Measurements from ENCODE around the gene PRCP. TPM values are rescaled to one million over a fixed set of nuclear protein-coding genes. Genes with fewer than 3 reads are reported as not detected.

Gene PRCP
- total RNA-seq, 1 experiment from 2014 or later, result 22.7 TPM

- DNase-seq, result no peak
- CTCF ChIA-PET, result no interaction called here
- no peaks in the 10 kb centered on the region for H3K27me3 Mint-ChIP-seq (ENCODE audit: unreplicated experiment)
- TF ChIP-seq, protein P1, sequence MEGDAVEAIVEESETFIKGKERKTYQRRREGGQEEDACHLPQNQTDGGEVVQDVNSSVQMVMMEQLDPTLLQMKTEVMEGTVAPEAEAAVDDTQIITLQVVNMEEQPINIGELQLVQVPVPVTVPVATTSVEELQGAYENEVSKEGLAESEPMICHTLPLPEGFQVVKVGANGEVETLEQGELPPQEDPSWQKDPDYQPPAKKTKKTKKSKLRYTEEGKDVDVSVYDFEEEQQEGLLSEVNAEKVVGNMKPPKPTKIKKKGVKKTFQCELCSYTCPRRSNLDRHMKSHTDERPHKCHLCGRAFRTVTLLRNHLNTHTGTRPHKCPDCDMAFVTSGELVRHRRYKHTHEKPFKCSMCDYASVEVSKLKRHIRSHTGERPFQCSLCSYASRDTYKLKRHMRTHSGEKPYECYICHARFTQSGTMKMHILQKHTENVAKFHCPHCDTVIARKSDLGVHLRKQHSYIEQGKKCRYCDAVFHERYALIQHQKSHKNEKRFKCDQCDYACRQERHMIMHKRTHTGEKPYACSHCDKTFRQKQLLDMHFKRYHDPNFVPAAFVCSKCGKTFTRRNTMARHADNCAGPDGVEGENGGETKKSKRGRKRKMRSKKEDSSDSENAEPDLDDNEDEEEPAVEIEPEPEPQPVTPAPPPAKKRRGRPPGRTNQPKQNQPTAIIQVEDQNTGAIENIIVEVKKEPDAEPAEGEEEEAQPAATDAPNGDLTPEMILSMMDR (IDR thresholded peaks at IDR 0.05; ENCODE audit: unreplicated experiment), result no peak
- H3K27ac Mint-ChIP-seq (ENCODE audit: unreplicated experiment), result no peak overlapping the region
- intact Hi-C loops (cut with micrococcal nuclease; ENCODE audit: unreplicated experiment), result no loop called here
- no peaks in the 10 kb centered on the region for H3K4me1 Mint-ChIP-seq (ENCODE audit: low read depth, unreplicated experiment)
- no peaks in the 10 kb centered on the region for H3K36me3 Mint-ChIP-seq (ENCODE audit: insufficient read depth, unreplicated experiment)
- no peaks in the 10 kb centered on the region for H3K9me3 Mint-ChIP-seq (ENCODE audit: low read depth, unreplicated experiment)
- no TSS peak for BruUV-seq (replicated peaks)
- no peak overlapping the region for H3K4me3 Mint-ChIP-seq (ENCODE audit: low read depth, unreplicated experiment)
These were observed 36.0 kb upstream of the PRCP start for GRCh38 chr11:82936261-82936660.

DNA sequence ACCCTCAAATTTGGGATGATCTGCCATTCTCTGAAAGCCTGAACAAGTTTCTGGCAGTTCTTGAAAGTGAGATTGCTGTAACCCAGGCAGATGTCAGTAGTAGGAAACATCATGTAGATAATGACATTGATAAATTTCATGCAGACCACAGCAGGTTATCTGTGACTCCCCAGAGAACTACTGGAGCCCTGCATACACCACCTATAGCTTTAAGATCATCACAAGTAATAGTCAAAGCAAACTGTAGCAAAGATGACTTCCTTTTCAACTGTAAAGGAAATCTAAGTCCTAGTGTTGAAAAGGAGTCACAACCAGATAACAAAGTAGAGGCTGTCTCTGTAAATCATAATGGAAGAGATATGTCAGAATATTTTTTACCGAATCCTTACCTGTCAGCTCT, 32.3 kb upstream of the PRCP start:
- no peak for DNase-seq
- H3K27ac Mint-ChIP-seq (ENCODE audit: unreplicated experiment), result no peak overlapping the region
- H3K36me3 Mint-ChIP-seq (ENCODE audit: insufficient read depth, unreplicated experiment), result no peaks in the 10 kb centered on the region
- TF ChIP-seq, protein P1 (IDR thresholded peaks at IDR 0.05; ENCODE audit: unreplicated experiment), result no peak
- intact Hi-C loops (cut with micrococcal nuclease; ENCODE audit: unreplicated experiment), result no loop called here
- no peaks in the 10 kb centered on the region for H3K9me3 Mint-ChIP-seq (ENCODE audit: low read depth, unreplicated experiment)
- no peaks in the 10 kb centered on the region for H3K4me1 Mint-ChIP-seq (ENCODE audit: low read depth, unreplicated experiment)
- H3K27me3 Mint-ChIP-seq (ENCODE audit: unreplicated experiment), result no peaks in the 10 kb centered on the region
- CTCF ChIA-PET, result no interaction called here
- BruUV-seq (replicated peaks), result no TSS peak
- H3K4me3 Mint-ChIP-seq (ENCODE audit: low read depth, unreplicated experiment), result no peak overlapping the region

- DNase-seq, result no peak
- intact Hi-C loops (cut with micrococcal nuclease; ENCODE audit: unreplicated experiment), result no loop called here
- no peaks in the 10 kb centered on the region for H3K9me3 Mint-ChIP-seq (ENCODE audit: low read depth, unreplicated experiment)
- H3K27me3 Mint-ChIP-seq (ENCODE audit: unreplicated experiment), result no peaks in the 10 kb centered on the region
- no peak overlapping the region for H3K4me3 Mint-ChIP-seq (ENCODE audit: low read depth, unreplicated experiment)
- no peaks in the 10 kb centered on the region for H3K36me3 Mint-ChIP-seq (ENCODE audit: insufficient read depth, unreplicated experiment)
- TF ChIP-seq, protein P1 (IDR thresholded peaks at IDR 0.05; ENCODE audit: unreplicated experiment), result no peak
- H3K27ac Mint-ChIP-seq (ENCODE audit: unreplicated experiment), result no peak overlapping the region
- CTCF ChIA-PET, result no interaction called here
- H3K4me1 Mint-ChIP-seq (ENCODE audit: low read depth, unreplicated experiment), result no peaks in the 10 kb centered on the region
- no TSS peak for BruUV-seq (replicated peaks)
These were observed 30.5 kb upstream of the PRCP start for GRCh38 chr11:82930734-82931133.

- TF ChIP-seq, protein P1 (IDR thresholded peaks at IDR 0.05; ENCODE audit: unreplicated experiment), result no peak
- BruUV-seq (replicated peaks), result no TSS peak
- intact Hi-C loops (cut with micrococcal nuclease; ENCODE audit: unreplicated experiment), result no loop called here
- no peaks in the 10 kb centered on the region for H3K36me3 Mint-ChIP-seq (ENCODE audit: insufficient read depth, unreplicated experiment)
- no peaks in the 10 kb centered on the region for H3K4me1 Mint-ChIP-seq (ENCODE audit: low read depth, unreplicated experiment)
- H3K4me3 Mint-ChIP-seq (ENCODE audit: low read depth, unreplicated experiment), result no peak overlapping the region
- no peak for DNase-seq
- no peaks in the 10 kb centered on the region for H3K27me3 Mint-ChIP-seq (ENCODE audit: unreplicated experiment)
- H3K27ac Mint-ChIP-seq (ENCODE audit: unreplicated experiment), result no peak overlapping the region
- H3K9me3 Mint-ChIP-seq (ENCODE audit: low read depth, unreplicated experiment), result no peaks in the 10 kb centered on the region
- CTCF ChIA-PET, result no interaction called here
These were observed 30.0 kb upstream of the PRCP start for GRCh38 chr11:82930229-82930628.

- DNase-seq, result no peak
- intact Hi-C loops (cut with micrococcal nuclease; ENCODE audit: unreplicated experiment), result no loop called here
- Mint-ChIP-seq H3K27me3 (ENCODE audit: unreplicated experiment) (no peaks in the 10 kb centered on the region), H3K27ac (ENCODE audit: unreplicated experiment) (no peak overlapping the region), H3K4me1 (ENCODE audit: low read depth, unreplicated experiment) (no peaks in the 10 kb centered on the region), H3K9me3 (ENCODE audit: low read depth, unreplicated experiment) (no peaks in the 10 kb centered on the region), H3K36me3 (ENCODE audit: insufficient read depth, unreplicated experiment) (no peaks in the 10 kb centered on the region), H3K4me3 (ENCODE audit: low read depth, unreplicated experiment) (no peak overlapping the region)
- no TSS peak for BruUV-seq (replicated peaks)
- TF ChIP-seq, protein P1 (IDR thresholded peaks at IDR 0.05; ENCODE audit: unreplicated experiment), result no peak
- CTCF ChIA-PET, result no interaction called here
These were observed 28.9 kb upstream of the PRCP start for GRCh38 chr11:82929121-82929520.
